Measurements from ENCODE around the gene RNF130. TPM values are rescaled to one million over a fixed set of nuclear protein-coding genes. Genes with fewer than 3 reads are reported as not detected.

Gene RNF130
- total and polyA plus RNA-seq, 2 of the 13 experiments (the other 11 are each of a cell fraction or from before 2014, with no cell fraction given) = 28.2 to 28.3 TPM

DNA sequence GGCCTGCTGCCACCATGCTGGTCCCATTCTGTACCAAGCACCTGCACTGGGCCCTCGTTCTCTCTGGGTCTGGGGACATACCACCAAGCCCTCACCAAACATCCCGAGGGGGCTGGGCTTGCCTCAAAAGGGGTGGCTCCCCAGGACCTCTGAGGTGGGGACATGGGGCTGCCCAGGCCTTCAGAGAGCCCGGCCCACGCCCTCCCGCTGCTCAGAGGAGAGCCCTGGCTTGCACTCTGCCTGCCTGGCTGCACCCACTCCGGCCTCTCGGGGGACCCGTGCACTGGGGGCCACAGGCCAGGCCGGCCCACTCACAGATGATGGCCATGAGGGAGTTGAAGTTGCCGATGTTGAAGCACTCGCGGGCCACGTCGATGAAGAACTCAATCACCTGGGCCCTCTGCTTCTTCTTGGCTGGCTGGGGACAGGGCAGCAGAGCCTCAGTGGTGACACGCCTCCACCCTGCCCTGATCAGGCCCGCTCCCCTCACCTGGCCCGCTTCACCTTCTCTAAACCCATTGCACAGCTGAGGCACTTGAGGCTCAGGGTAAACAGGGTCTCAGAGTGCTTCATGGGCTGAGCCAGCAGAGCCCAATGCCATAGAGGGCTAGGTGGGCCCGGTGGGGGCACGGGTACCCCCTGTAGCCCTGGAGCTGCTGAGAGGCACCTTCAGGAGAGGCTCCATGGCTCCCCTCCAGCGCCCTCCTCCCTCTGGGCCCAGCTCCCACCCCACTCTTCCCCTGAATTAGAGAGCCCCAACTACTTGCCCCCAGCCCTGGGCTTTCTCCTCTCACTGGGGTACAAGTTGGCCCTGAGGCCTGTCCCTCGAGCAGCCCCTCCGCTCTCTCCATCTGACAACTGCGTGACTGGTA is 47.7 kb upstream of the RNF130 start:
- ChIA-PET POLR2A (no interaction called here), CTCF (ENCODE audit: low intra/inter-chr PET ratio, low total read pairs) (no interaction called here)
- Histone ChIP-seq H3K27ac (ENCODE audit: extremely low read length, insufficient read depth, low read length) (no peak overlapping the region), H3K4me1 (ENCODE audit: insufficient read depth, low read length) (no peaks in the 10 kb centered on the region), H3K4me2 (ENCODE audit: low read depth, low read length) (no peak overlapping the region), H3K36me3 (replicated peaks in 1 of 2; ENCODE audit: control insufficient read depth in 1 of 2, insufficient read depth in 2 of 2, low read length in 2 of 2) (no peaks in the 10 kb centered on the region), H4K20me1 (ENCODE audit: insufficient read depth, low read length) (no peaks in the 10 kb centered on the region), H3K9me3 (ENCODE audit: low read length) (no peaks in the 10 kb centered on the region), H3K27me3 (ENCODE audit: control insufficient read depth in 1 of 2, insufficient read depth in 2 of 2, low read length in 2 of 2) (peaks cover 0 to 30% of the 10 kb centered on the region in 2 experiments; a peak in 2 of 5 replicates), H3K9ac (ENCODE audit: insufficient read depth, low read depth, low read length) (no peak overlapping the region), H2AFZ (ENCODE audit: low read length) (no peak overlapping the region), H3K79me2 (ENCODE audit: insufficient read depth, low read length) (no peaks in the 10 kb centered on the region), H3K4me3 (replicated peaks in 1 of 3; ENCODE audit: insufficient read depth in 1 of 3, low read depth in 2 of 3, low read length in 3 of 3) (no peak overlapping the region)
- ATAC-seq (no peak), FAIRE-seq (no peak), DNase-seq (ENCODE audit: low spot score) (no peak)
- TF ChIP-seq MYC (CRISPR knock-in tag; IDR thresholded peaks at IDR 0.05; ENCODE audit: borderline replicate concordance) (no peak), ZNF720 (CRISPR knock-in tag; IDR thresholded peaks at IDR 0.05) (no peak), PTBP1 (IDR thresholded peaks at IDR 0.05; ENCODE audit: low read depth, low read length, poor library complexity, severe bottlenecking) (no peak), CC2D1A (CRISPR knock-in tag; IDR thresholded peaks at IDR 0.05) (no peak), ZNF619 (CRISPR knock-in tag; IDR thresholded peaks at IDR 0.05) (no peak)
- TF ChIP-seq, protein P1, sequence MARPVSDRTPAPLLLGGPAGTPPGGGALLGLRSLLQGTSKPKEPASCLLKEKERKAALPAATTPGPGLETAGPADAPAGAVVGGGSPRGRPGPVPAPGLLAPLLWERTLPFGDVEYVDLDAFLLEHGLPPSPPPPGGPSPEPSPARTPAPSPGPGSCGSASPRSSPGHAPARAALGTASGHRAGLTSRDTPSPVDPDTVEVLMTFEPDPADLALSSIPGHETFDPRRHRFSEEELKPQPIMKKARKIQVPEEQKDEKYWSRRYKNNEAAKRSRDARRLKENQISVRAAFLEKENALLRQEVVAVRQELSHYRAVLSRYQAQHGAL (CRISPR knock-in tag; IDR thresholded peaks at IDR 0.05; ENCODE audit: not compliant biosample characterization) = no peak
- TF ChIP-seq, protein P2, sequence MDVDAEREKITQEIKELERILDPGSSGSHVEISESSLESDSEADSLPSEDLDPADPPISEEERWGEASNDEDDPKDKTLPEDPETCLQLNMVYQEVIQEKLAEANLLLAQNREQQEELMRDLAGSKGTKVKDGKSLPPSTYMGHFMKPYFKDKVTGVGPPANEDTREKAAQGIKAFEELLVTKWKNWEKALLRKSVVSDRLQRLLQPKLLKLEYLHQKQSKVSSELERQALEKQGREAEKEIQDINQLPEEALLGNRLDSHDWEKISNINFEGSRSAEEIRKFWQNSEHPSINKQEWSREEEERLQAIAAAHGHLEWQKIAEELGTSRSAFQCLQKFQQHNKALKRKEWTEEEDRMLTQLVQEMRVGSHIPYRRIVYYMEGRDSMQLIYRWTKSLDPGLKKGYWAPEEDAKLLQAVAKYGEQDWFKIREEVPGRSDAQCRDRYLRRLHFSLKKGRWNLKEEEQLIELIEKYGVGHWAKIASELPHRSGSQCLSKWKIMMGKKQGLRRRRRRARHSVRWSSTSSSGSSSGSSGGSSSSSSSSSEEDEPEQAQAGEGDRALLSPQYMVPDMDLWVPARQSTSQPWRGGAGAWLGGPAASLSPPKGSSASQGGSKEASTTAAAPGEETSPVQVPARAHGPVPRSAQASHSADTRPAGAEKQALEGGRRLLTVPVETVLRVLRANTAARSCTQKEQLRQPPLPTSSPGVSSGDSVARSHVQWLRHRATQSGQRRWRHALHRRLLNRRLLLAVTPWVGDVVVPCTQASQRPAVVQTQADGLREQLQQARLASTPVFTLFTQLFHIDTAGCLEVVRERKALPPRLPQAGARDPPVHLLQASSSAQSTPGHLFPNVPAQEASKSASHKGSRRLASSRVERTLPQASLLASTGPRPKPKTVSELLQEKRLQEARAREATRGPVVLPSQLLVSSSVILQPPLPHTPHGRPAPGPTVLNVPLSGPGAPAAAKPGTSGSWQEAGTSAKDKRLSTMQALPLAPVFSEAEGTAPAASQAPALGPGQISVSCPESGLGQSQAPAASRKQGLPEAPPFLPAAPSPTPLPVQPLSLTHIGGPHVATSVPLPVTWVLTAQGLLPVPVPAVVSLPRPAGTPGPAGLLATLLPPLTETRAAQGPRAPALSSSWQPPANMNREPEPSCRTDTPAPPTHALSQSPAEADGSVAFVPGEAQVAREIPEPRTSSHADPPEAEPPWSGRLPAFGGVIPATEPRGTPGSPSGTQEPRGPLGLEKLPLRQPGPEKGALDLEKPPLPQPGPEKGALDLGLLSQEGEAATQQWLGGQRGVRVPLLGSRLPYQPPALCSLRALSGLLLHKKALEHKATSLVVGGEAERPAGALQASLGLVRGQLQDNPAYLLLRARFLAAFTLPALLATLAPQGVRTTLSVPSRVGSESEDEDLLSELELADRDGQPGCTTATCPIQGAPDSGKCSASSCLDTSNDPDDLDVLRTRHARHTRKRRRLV (CRISPR knock-in tag; IDR thresholded peaks at IDR 0.05) = no peak
- TF ChIP-seq, protein P3, sequence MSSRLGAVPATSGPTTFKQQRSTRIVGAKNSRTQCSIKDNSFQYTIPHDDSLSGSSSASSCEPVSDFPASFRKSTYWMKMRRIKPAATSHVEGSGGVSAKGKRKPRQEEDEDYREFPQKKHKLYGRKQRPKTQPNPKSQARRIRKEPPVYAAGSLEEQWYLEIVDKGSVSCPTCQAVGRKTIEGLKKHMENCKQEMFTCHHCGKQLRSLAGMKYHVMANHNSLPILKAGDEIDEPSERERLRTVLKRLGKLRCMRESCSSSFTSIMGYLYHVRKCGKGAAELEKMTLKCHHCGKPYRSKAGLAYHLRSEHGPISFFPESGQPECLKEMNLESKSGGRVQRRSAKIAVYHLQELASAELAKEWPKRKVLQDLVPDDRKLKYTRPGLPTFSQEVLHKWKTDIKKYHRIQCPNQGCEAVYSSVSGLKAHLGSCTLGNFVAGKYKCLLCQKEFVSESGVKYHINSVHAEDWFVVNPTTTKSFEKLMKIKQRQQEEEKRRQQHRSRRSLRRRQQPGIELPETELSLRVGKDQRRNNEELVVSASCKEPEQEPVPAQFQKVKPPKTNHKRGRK (CRISPR knock-in tag; IDR thresholded peaks at IDR 0.05) = no peak
- no TSS peak for BruUV-seq (replicated peaks)
- WGBS (ENCODE audit: low lambda C conversion rate) = 33% methylated on average over 6 of the region's 23 CpGs
- in situ Hi-C loops (cut with HindIII; ENCODE audit: extremely low pct_ligation_motif_present, low pct_unique_long_range_greater_than_20kb) = no loop called here
- intact Hi-C loops (cut with micrococcal nuclease; ENCODE audit: unreplicated experiment) = no loop called here
